GM12878 (cell line): ENCODE data around the gene CRYAB. TPM values are rescaled to one million over a fixed set of nuclear protein-coding genes. Genes with fewer than 3 reads are reported as not detected.

Source experiments
- ATAC-seq: fragments of 200-7000 bp; cut with Tn5 transposase; 3 replicates; pipeline ENCODE4 v1.9.1; 2020; ENCODE audit warnings: mild to moderate bottlenecking, moderate library complexity
- BruUV-seq: library from RNA; stranded (reverse); fragments of 400-500 nt; replicated peaks from 2 replicates; lab custom pipeline; 2021; lab: Mats Ljungman, UMichigan
- CTCF ChIA-PET: fragments of 300-600 bp; sonication (Branson Sonifier 250); formaldehyde crosslinking; extraction: SDS; loops from one replicate; lab custom pipeline; 2021; ENCODE audit warnings: inconsistent platforms; lab: Yijun Ruan, JAX
- POLR2A ChIA-PET: fragments of 350-600 bp; formaldehyde crosslinking; extraction: SDS; loops from one replicate; lab custom pipeline; 2021; ENCODE audit warnings: inconsistent platforms; lab: Charles Lee
- RAD21 ChIA-PET: fragments of 300-600 bp; sonication (Branson Sonifier 250); formaldehyde crosslinking; loops from one replicate; lab custom pipeline; 2023; ENCODE audit warnings: antibody characterized with exemption; ENCODE audit not compliant: unreplicated experiment; lab: Charles Lee
- SMC1A ChIA-PET: fragments of 300-600 bp; sonication (Branson Sonifier 250); formaldehyde crosslinking; loops from one replicate; lab custom pipeline; 2023; ENCODE audit not compliant: unreplicated experiment, uncharacterized antibody; lab: Charles Lee
- DNase-seq: peaks from one replicate; pipeline ENCODE4 v3.0.0-alpha.2; 2011; ENCODE audit warnings: low read depth, low spot score
- FAIRE-seq: peaks from 3 replicates; lab custom pipeline; 2011; peaks lifted over from hg19 to GRCh38; lab: Jason Lieb, UNC
- H2AFZ ChIP-seq: 2 replicates; pipeline ENCODE4 v1.6.0; 2011; ENCODE audit warnings: low read depth, low read length, control low read depth; ENCODE audit not compliant: control insufficient read depth
- H3K27ac ChIP-seq: 2 replicates; pipeline ENCODE4 v1.5.1; 2011; ENCODE audit warnings: control low read depth; ENCODE audit not compliant: control insufficient read depth, insufficient read depth
- H3K27me3 ChIP-seq, 2 experiments: replicated peaks in 1 of 2; 2 replicates each; pipeline versions ENCODE4 v1.6.0 to v1.6.1; 2011; ENCODE audit warnings: low read length in 1 of 2; ENCODE audit not compliant: control insufficient read depth in 2 of 2, insufficient read depth in 2 of 2
- H3K36me3 ChIP-seq, 2 experiments: 2 replicates each; pipeline ENCODE4 v1.5.1; 2011; ENCODE audit warnings: low read length in 1 of 2; ENCODE audit not compliant: control insufficient read depth in 2 of 2, insufficient read depth in 2 of 2
- H3K4me1 ChIP-seq: 2 replicates; pipeline ENCODE4 v1.6.1; 2011; ENCODE audit warnings: mild to moderate bottlenecking, low read length, moderate library complexity, mixed read lengths; ENCODE audit not compliant: control insufficient read depth, insufficient read depth
- H3K4me2 ChIP-seq: 2 replicates; pipeline ENCODE4 v1.6.0; 2011; ENCODE audit warnings: control low read depth; ENCODE audit not compliant: control insufficient read depth, insufficient read depth
- H3K4me3 ChIP-seq: fragments of 200-600 bp; sonication (generic); 2 replicates; pipeline ENCODE4 v1.5.1; 2016
- H3K79me2 ChIP-seq: 2 replicates; pipeline ENCODE4 v1.6.0; 2011; ENCODE audit warnings: low read length; ENCODE audit not compliant: control insufficient read depth, insufficient read depth
- H3K9ac ChIP-seq: 2 replicates; pipeline ENCODE4 v1.8.0; 2011; ENCODE audit warnings: low read length, control low read depth, mixed read lengths; ENCODE audit not compliant: control insufficient read depth, insufficient read depth
- H3K9me3 ChIP-seq: replicated peaks from 3 replicates; pipeline ENCODE4 v1.5.1; 2011; ENCODE audit warnings: mild to moderate bottlenecking, low read length; ENCODE audit not compliant: control insufficient read depth, insufficient read depth
- H4K20me1 ChIP-seq: 2 replicates; pipeline ENCODE4 v1.6.0; 2011; ENCODE audit not compliant: control insufficient read depth, insufficient read depth
- CBX3 ChIP-seq: fragments of 200-600 bp; sonication (generic); IDR thresholded peaks from 2 replicates; pipeline ENCODE4 v1.6.1; 2016; ENCODE audit warnings: low read depth, borderline replicate concordance
- CBX5 ChIP-seq: sonication (generic); IDR thresholded peaks from 2 replicates; pipeline ENCODE4 v1.6.1; 2016; ENCODE audit warnings: low read depth, moderate library complexity, mild to moderate bottlenecking, inconsistent platforms
- MEF2A ChIP-seq: IDR thresholded peaks from 2 replicates; pipeline ENCODE4 v1.6.1; 2011; ENCODE audit warnings: low read depth, mild to moderate bottlenecking, low read length, moderate library complexity; ENCODE audit not compliant: insufficient read depth
- NFXL1 ChIP-seq: fragments of 450-650 bp; IDR thresholded peaks from 2 replicates; pipeline ENCODE4 v1.6.1; 2017; ENCODE audit warnings: antibody characterized with exemption, mild to moderate bottlenecking, borderline replicate concordance
- RAD21 ChIP-seq: IDR thresholded peaks from 2 replicates; pipeline ENCODE4 v1.6.1; 2011; ENCODE audit warnings: mild to moderate bottlenecking, low read depth, low read length, moderate library complexity; ENCODE audit not compliant: insufficient read depth
- SMC3 ChIP-seq: IDR thresholded peaks from 2 replicates; pipeline ENCODE4 v1.6.1; 2011; ENCODE audit warnings: low read length, improper control_type of control experiment, borderline replicate concordance
- ZZZ3 ChIP-seq: IDR thresholded peaks from 2 replicates; pipeline ENCODE4 v1.6.1; 2011; ENCODE audit warnings: low read depth; ENCODE audit not compliant: control insufficient read depth, insufficient read length
- WGBS: methylation state at CpG from one replicate; pipeline ENCODE4 v1.1.6; 2016; ENCODE audit warnings: low lambda C conversion rate; ENCODE audit not compliant: insufficient replicate concordance, insufficient coverage; ENCODE audit errors: missing lambda C conversion rate; 5-methylcytosine and 5-hydroxymethylcytosine counted together
- in situ Hi-C: fragments of 300-500 bp; cut with MboI; formaldehyde crosslinking; loops from 9 replicates; pipeline ENCODE4 v1.14.3; 2018; ENCODE audit warnings: mixed read lengths
- intact Hi-C: fragments of 100-400 bp; cut with micrococcal nuclease; formaldehyde crosslinking; loops from one replicate; pipeline ENCODE4 v1.14.2; 2022; ENCODE audit not compliant: unreplicated experiment
- polyA plus RNA-seq, 11 experiments: library from polyadenylated mRNA; depleted of rRNA in 4 of 11; unstranded in 6 of 11; stranded (reverse) in 5 of 11; fragments of >200 nt; fragmentation: Nextera tagmentation in 4 of 11; fragmentation: Illumina TruSeq in 1 of 11; extraction: Ambion mirVana in 4 of 11; extraction: Trizol in 1 of 11; gene quantifications; 1 replicate in 1 of 11; 2 replicates in 10 of 11; pipeline versions ENCODE4 v1.2.1 to v1.2.3, GENCODE V29; 2011 to 2016; ENCODE audit warnings: inconsistent platforms in 2 of 11, missing spikeins in 2 of 11, low read depth in 1 of 11
- total RNA-seq, 4 experiments: library from RNA; depleted of rRNA in 3 of 4; stranded (reverse); fragments of >200 nt in 3 of 4; fragmentation: Illumina TruSeq in 1 of 4; extraction: Trizol in 1 of 4; gene quantifications; 2 replicates each; pipeline versions ENCODE4 v1.2.1 to v1.2.3, GENCODE V29; 2013 to 2021
- TF ChIP-seq, protein P1 (sequence below): fragments of 450-650 bp; IDR thresholded peaks from 2 replicates; pipeline ENCODE4 v1.6.1; 2017; ENCODE audit warnings: mild to moderate bottlenecking
- TF ChIP-seq, protein P2 (sequence below): fragments of 450-650 bp; IDR thresholded peaks from 2 replicates; pipeline ENCODE4 v1.6.1; 2017; ENCODE audit warnings: mild to moderate bottlenecking, low read depth, inconsistent platforms; ENCODE audit not compliant: poor library complexity, severe bottlenecking
- TF ChIP-seq, protein P3 (sequence below): IDR thresholded peaks from 2 replicates; pipeline ENCODE4 v1.6.1; 2012; ENCODE audit warnings: low read depth, low read length, improper control_type of control experiment
- TF ChIP-seq, protein P4 (sequence below): IDR thresholded peaks from 2 replicates; pipeline ENCODE4 v1.6.1; 2011; ENCODE audit warnings: borderline replicate concordance, low read depth, mild to moderate bottlenecking, moderate library complexity, mixed read lengths, low read length; ENCODE audit not compliant: insufficient read depth; ENCODE audit errors: extremely low read length
- TF ChIP-seq, protein P5 (sequence below): fragments of 450-650 bp; IDR thresholded peaks from 2 replicates; pipeline ENCODE4 v1.6.1; 2016; ENCODE audit warnings: mild to moderate bottlenecking
- TF ChIP-seq, protein P6 (sequence below): IDR thresholded peaks from 2 replicates; pipeline ENCODE4 v1.6.1; 2012; ENCODE audit warnings: low read depth, low read length, improper control_type of control experiment

CRYAB gene
- total and polyA plus RNA-seq, 10 of the 15 experiments (the other 5 are each of a cell fraction or from before 2014, with no cell fraction given) = 0.72 to 1.0 TPM; not detected in 8

DNA sequence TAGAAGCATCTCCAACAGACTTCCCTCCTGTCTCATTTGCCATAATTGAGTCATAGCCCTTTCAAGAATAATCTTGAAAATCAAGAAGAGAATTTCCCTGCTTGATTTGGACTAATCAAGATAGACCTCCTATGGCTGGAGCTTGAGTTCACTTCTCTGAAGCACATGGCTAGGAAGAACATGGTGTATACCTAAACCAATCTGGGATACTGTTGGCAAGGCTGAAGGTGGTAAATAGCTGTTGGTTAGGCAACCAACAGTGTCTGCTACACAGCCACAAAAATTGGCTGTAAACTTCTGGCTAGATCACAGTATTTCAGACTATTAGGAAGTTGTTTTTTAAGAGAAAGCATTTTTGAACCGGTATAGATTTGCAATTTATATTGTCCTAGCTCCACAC, 4.9 kb downstream of the CRYAB start (continued):
- TF ChIP-seq, protein P1, sequence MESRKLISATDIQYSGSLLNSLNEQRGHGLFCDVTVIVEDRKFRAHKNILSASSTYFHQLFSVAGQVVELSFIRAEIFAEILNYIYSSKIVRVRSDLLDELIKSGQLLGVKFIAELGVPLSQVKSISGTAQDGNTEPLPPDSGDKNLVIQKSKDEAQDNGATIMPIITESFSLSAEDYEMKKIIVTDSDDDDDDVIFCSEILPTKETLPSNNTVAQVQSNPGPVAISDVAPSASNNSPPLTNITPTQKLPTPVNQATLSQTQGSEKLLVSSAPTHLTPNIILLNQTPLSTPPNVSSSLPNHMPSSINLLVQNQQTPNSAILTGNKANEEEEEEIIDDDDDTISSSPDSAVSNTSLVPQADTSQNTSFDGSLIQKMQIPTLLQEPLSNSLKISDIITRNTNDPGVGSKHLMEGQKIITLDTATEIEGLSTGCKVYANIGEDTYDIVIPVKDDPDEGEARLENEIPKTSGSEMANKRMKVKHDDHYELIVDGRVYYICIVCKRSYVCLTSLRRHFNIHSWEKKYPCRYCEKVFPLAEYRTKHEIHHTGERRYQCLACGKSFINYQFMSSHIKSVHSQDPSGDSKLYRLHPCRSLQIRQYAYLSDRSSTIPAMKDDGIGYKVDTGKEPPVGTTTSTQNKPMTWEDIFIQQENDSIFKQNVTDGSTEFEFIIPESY = no peak
- TF ChIP-seq, protein P2, sequence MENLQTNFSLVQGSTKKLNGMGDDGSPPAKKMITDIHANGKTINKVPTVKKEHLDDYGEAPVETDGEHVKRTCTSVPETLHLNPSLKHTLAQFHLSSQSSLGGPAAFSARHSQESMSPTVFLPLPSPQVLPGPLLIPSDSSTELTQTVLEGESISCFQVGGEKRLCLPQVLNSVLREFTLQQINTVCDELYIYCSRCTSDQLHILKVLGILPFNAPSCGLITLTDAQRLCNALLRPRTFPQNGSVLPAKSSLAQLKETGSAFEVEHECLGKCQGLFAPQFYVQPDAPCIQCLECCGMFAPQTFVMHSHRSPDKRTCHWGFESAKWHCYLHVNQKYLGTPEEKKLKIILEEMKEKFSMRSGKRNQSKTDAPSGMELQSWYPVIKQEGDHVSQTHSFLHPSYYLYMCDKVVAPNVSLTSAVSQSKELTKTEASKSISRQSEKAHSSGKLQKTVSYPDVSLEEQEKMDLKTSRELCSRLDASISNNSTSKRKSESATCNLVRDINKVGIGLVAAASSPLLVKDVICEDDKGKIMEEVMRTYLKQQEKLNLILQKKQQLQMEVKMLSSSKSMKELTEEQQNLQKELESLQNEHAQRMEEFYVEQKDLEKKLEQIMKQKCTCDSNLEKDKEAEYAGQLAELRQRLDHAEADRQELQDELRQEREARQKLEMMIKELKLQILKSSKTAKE = no peak
- no peak for TF ChIP-seq SMC3

DNA sequence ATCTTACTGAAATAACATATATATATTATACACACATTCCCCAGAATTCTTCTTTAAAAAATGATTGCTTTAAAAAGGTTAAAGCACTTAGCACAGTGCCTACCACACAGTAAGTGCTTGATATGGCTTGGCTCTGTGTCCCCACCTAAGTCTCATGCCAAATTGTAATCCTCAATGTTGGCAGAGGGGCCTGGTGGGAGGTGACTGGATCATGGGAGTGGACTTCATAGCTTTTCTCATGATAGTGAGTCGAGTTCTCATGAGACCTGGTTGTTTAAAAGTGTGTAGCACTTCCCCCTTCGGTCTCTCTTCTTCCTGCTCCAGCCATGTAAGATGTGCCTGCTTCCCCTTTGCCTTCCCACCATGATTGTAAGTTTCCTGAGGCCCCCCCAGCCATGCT, 6.2 kb downstream of the CRYAB start:
- 0% methylated on average over 2 of the region's 2 CpGs for WGBS
- SMC1A ChIA-PET = interaction anchor here (0.7 kb wide), 1 partner anchor 10 kb away, joined by 4 read pairs; no protein-coding TSS in a partner anchor
- RAD21 ChIA-PET = no interaction called here
- CTCF ChIA-PET = no interaction called here
- BruUV-seq = no TSS peak
- no peaks in the 10 kb centered on the region for H3K27me3 ChIP-seq
- DNase-seq = no peak
- FAIRE-seq = no peak
- no peaks in the 10 kb centered on the region for H4K20me1 ChIP-seq
- H3K4me1 ChIP-seq = no peaks in the 10 kb centered on the region
- H3K4me2 ChIP-seq = no peak overlapping the region
- H3K9ac ChIP-seq = no peak overlapping the region
- ATAC-seq = no peak
- intact Hi-C loops (no loop called here), in situ Hi-C loops (no loop called here)
- H3K79me2 ChIP-seq = no peaks in the 10 kb centered on the region
- no peak overlapping the region for H3K4me3 ChIP-seq
- no peak overlapping the region for H3K27ac ChIP-seq
- POLR2A ChIA-PET = interaction anchor here (0.6 kb wide), 1 partner anchor 11 kb away, joined by 3 read pairs; no protein-coding TSS in a partner anchor
- H2AFZ ChIP-seq = no peak overlapping the region
- H3K36me3 ChIP-seq = no peaks in the 10 kb centered on the region
- H3K9me3 ChIP-seq = no peaks in the 10 kb centered on the region
- TF ChIP-seq, protein P3, sequence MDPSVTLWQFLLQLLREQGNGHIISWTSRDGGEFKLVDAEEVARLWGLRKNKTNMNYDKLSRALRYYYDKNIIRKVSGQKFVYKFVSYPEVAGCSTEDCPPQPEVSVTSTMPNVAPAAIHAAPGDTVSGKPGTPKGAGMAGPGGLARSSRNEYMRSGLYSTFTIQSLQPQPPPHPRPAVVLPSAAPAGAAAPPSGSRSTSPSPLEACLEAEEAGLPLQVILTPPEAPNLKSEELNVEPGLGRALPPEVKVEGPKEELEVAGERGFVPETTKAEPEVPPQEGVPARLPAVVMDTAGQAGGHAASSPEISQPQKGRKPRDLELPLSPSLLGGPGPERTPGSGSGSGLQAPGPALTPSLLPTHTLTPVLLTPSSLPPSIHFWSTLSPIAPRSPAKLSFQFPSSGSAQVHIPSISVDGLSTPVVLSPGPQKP = no peak
- TF ChIP-seq NFXL1 (no peak), MEF2A (no peak), ZZZ3 (no peak), RAD21 (no peak), CBX3 (no peak), CBX5 (no peak)
- TF ChIP-seq, protein P4, sequence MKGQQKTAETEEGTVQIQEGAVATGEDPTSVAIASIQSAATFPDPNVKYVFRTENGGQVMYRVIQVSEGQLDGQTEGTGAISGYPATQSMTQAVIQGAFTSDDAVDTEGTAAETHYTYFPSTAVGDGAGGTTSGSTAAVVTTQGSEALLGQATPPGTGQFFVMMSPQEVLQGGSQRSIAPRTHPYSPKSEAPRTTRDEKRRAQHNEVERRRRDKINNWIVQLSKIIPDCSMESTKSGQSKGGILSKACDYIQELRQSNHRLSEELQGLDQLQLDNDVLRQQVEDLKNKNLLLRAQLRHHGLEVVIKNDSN = no peak
- TF ChIP-seq, protein P5, sequence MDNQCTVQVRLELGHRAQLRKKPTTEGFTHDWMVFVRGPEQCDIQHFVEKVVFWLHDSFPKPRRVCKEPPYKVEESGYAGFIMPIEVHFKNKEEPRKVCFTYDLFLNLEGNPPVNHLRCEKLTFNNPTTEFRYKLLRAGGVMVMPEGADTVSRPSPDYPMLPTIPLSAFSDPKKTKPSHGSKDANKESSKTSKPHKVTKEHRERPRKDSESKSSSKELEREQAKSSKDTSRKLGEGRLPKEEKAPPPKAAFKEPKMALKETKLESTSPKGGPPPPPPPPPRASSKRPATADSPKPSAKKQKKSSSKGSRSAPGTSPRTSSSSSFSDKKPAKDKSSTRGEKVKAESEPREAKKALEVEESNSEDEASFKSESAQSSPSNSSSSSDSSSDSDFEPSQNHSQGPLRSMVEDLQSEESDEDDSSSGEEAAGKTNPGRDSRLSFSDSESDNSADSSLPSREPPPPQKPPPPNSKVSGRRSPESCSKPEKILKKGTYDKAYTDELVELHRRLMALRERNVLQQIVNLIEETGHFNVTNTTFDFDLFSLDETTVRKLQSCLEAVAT = no peak
- TF ChIP-seq, protein P6, sequence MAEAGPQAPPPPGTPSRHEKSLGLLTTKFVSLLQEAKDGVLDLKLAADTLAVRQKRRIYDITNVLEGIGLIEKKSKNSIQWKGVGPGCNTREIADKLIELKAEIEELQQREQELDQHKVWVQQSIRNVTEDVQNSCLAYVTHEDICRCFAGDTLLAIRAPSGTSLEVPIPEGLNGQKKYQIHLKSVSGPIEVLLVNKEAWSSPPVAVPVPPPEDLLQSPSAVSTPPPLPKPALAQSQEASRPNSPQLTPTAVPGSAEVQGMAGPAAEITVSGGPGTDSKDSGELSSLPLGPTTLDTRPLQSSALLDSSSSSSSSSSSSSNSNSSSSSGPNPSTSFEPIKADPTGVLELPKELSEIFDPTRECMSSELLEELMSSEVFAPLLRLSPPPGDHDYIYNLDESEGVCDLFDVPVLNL = no peak
